Naive thymus-derived CD8-positive, alpha-beta T cell (primary cell): ENCODE measurements around the gene WNK1. TPM values are rescaled to one million over a fixed set of nuclear protein-coding genes. Genes with fewer than 3 reads are reported as not detected.

ENCODE experiments used
- ATAC-seq, 2 donors: fragments of 150-1000 bp; cut with Tn5 transposase in 1 of 2; sonication (Bioruptor Pico), chemical (Tn5 transposase) in 1 of 2; 1 replicate in 1 of 2; 2 replicates in 1 of 2; pipeline ENCODE4 v1.10.0; 2021; ENCODE audit warnings: mild to moderate bottlenecking in 2 of 2, moderate library complexity in 2 of 2
- POLR2A ChIA-PET: fragments of 350-600 bp; sonication (Branson Sonifier 250); formaldehyde crosslinking; loops from one replicate; lab custom pipeline; 2021; ENCODE audit warnings: antibody characterized with exemption; lab: Charles Lee
- DNase-seq, 10 donors: peaks; one replicate each; pipeline versions ENCODE4 v3.0.0 to v3.0.0-alpha.2; 2020 to 2022
- H3K27ac Mint-ChIP-seq, 10 donors: one replicate each; pipeline ENCODE4 v1.8.0; 2020 to 2022; ENCODE audit warnings: mild to moderate bottlenecking in 10 of 10, mixed read lengths in 10 of 10, moderate library complexity in 4 of 10, inconsistent platforms in 1 of 10
- H3K27me3 Mint-ChIP-seq, 5 donors: one replicate each; pipeline ENCODE4 v1.8.0; 2021 to 2022; ENCODE audit warnings: mixed read lengths in 5 of 5
- H3K36me3 Mint-ChIP-seq, 3 donors: one replicate each; pipeline ENCODE4 v1.8.0; 2020 to 2022; ENCODE audit warnings: mixed read lengths in 3 of 3, mild to moderate bottlenecking in 2 of 3, inconsistent platforms in 1 of 3
- H3K4me1 Mint-ChIP-seq, 4 donors: one replicate each; pipeline ENCODE4 v1.8.0; 2021 to 2022; ENCODE audit warnings: mixed read lengths in 4 of 4
- H3K4me3 Mint-ChIP-seq, 10 donors: one replicate each; pipeline ENCODE4 v1.8.0; 2020 to 2022; ENCODE audit warnings: mild to moderate bottlenecking in 10 of 10, mixed read lengths in 10 of 10, moderate library complexity in 6 of 10, inconsistent platforms in 1 of 10
- H3K9me3 Mint-ChIP-seq, 9 donors: one replicate each; pipeline ENCODE4 v1.8.0; 2020 to 2022; ENCODE audit warnings: mixed read lengths in 9 of 9, mild to moderate bottlenecking in 3 of 9, inconsistent platforms in 1 of 9, moderate library complexity in 1 of 9
- polyA plus RNA-seq, 3 donors: library from polyadenylated mRNA; unstranded; fragments of 300-500 nt; fragmentation: Illumina TruSeq; gene quantifications; one replicate each; pipeline ENCODE4 v1.2.3, GENCODE V29; 2021
- total RNA-seq, 8 experiments: library from RNA in 2 of 8; stranded (reverse) in 2 of 8; gene quantifications; one replicate each; pipeline ENCODE4 v1.2.3 and lab custom pipeline; 2021 to 2026

WNK1 gene
- total and polyA plus RNA-seq, 5 experiments from 2014 or later: 19.5 to 158 (median 31.0) TPM

- Mint-ChIP-seq H3K36me3 (no peaks in the 10 kb centered on the region), H3K4me1 (peaks cover 12 to 28% (median 17%) of the 10 kb centered on the region in 4 donors), H3K9me3 (no peaks in the 10 kb centered on the region), H3K27me3 (no peaks in the 10 kb centered on the region), H3K4me3 (no peak overlapping the region), H3K27ac (peak overlapping the region in 1 of 10 donors; percentile 20)
- ATAC-seq: no peak
- DNase-seq: no peak
- POLR2A ChIA-PET: interaction anchor here (0.5 to 5.8 kb wide), 25 partner anchors 9 to 844 kb away, joined by 3 to 85 read pairs (median 6); partner anchors contain the start of genes FBXL14 and RAD52
Observed at GRCh38 chr12:750366-751191, 1.8 kb upstream of the WNK1 start.

- POLR2A ChIA-PET: interaction anchor here (0.5 to 5.8 kb wide), 39 partner anchors 9 to 850 kb away, joined by 3 to 85 read pairs (median 5); partner anchors contain the start of genes FBXL14 and RAD52
Observed at GRCh38 chr12:751192-751998, 984 bp upstream of the WNK1 start.

GRCh38 chr12:752695-753610, 574 bp downstream of the WNK1 start:
- POLR2A ChIA-PET: interaction anchor here (0.6 to 5.8 kb wide), 35 partner anchors 8 to 849 kb away, joined by 3 to 85 read pairs (median 5); partner anchors contain the start of genes KDM5A and RAD52

More at GRCh38 chr12:751192-751998, 984 bp upstream of the WNK1 start:
- peak; percentile 39 to 42 for ATAC-seq
- H3K27me3 Mint-ChIP-seq: no peaks in the 10 kb centered on the region
- peak; percentile 63 to 86 (median 76) for DNase-seq
- H3K9me3 Mint-ChIP-seq: no peaks in the 10 kb centered on the region
- no peak overlapping the region for H3K27ac Mint-ChIP-seq
- peaks cover 12 to 33% (median 25%) of the 10 kb centered on the region in 4 donors for H3K4me1 Mint-ChIP-seq
- no peak overlapping the region for H3K4me3 Mint-ChIP-seq
- H3K36me3 Mint-ChIP-seq: peaks cover 0 to 1% (median 0%) of the 10 kb centered on the region in 3 donors

GRCh38 chr12:753611-754472, 1.5 kb downstream of the WNK1 start:
- POLR2A ChIA-PET: interaction anchor here (1.1 to 5.8 kb wide), 23 partner anchors 11 to 238 kb away, joined by 3 to 85 read pairs (median 5); partner anchors contain the start of gene RAD52
- peak overlapping the region; percentile 85 to 98 (median 94) for H3K27ac Mint-ChIP-seq
- ATAC-seq (peak in 1 of 2 donors; percentile 7), DNase-seq (peak in 9 of 10 donors; percentile 21 to 73 (median 37))
- no peaks in the 10 kb centered on the region for H3K9me3 Mint-ChIP-seq
- peaks cover 14 to 50% (median 39%) of the 10 kb centered on the region in 4 donors for H3K4me1 Mint-ChIP-seq
- H3K4me3 Mint-ChIP-seq: peak overlapping the region in 9 of 10 donors; percentile 89 to 98 (median 96)
- peaks cover 0 to 1% (median 0%) of the 10 kb centered on the region in 3 donors for H3K36me3 Mint-ChIP-seq
- H3K27me3 Mint-ChIP-seq: no peaks in the 10 kb centered on the region

More at GRCh38 chr12:752695-753610, 574 bp downstream of the WNK1 start:
- Mint-ChIP-seq H3K27me3 (no peaks in the 10 kb centered on the region), H3K9me3 (no peaks in the 10 kb centered on the region), H3K4me1 (peaks cover 14 to 43% (median 36%) of the 10 kb centered on the region in 4 donors), H3K36me3 (peaks cover 0 to 1% (median 0%) of the 10 kb centered on the region in 3 donors), H3K4me3 (peak overlapping the region in 9 of 10 donors; percentile 89 to 98 (median 96)), H3K27ac (peak overlapping the region; percentile 85 to 98 (median 94))
- ATAC-seq (peak; percentile 29 to 35), DNase-seq (peak; percentile 15 to 61 (median 43))

- DNase-seq: peak in 3 of 10 donors; percentile 20 to 41 (median 34)
- H3K4me3 Mint-ChIP-seq: peak overlapping the region in 9 of 10 donors; percentile 89 to 98 (median 96)
- no peak for ATAC-seq
- H3K27me3 Mint-ChIP-seq: no peaks in the 10 kb centered on the region
- H3K4me1 Mint-ChIP-seq: peaks cover 14 to 52% (median 40%) of the 10 kb centered on the region in 4 donors
- POLR2A ChIA-PET: interaction anchor here (1.0 to 5.8 kb wide), 7 partner anchors 11 to 190 kb away, joined by 3 to 85 read pairs (median 5); no protein-coding TSS in a partner anchor
- peak overlapping the region; percentile 85 to 98 (median 94) for H3K27ac Mint-ChIP-seq
- H3K9me3 Mint-ChIP-seq: no peaks in the 10 kb centered on the region
- H3K36me3 Mint-ChIP-seq: peaks cover 0 to 1% (median 0%) of the 10 kb centered on the region in 3 donors
Observed at GRCh38 chr12:754473-754820, 2.1 kb downstream of the WNK1 start.

GRCh38 chr12:754851-755562, 2.6 kb downstream of the WNK1 start:
- Mint-ChIP-seq H3K36me3 (peaks cover 0 to 1% (median 0%) of the 10 kb centered on the region in 3 donors), H3K9me3 (no peaks in the 10 kb centered on the region), H3K27me3 (no peaks in the 10 kb centered on the region), H3K4me3 (peak overlapping the region in 9 of 10 donors; percentile 89 to 98 (median 96)), H3K4me1 (peaks cover 10 to 52% (median 37%) of the 10 kb centered on the region in 4 donors), H3K27ac (peak overlapping the region; percentile 85 to 98 (median 92))
- peak in 5 of 10 donors; percentile 4 to 49 (median 38) for DNase-seq
- ATAC-seq: peak in 1 of 2 donors; percentile 4
- POLR2A ChIA-PET: interaction anchor here (1.0 to 5.8 kb wide), 6 partner anchors 10 to 176 kb away, joined by 3 to 85 read pairs (median 4); no protein-coding TSS in a partner anchor

GRCh38 chr12:759628-760027, 7.2 kb downstream of the WNK1 start:
- no peaks in the 10 kb centered on the region for H3K9me3 Mint-ChIP-seq
- no peak for DNase-seq
- peaks cover 12 to 80% (median 56%) of the 10 kb centered on the region in 4 donors for H3K4me1 Mint-ChIP-seq
- POLR2A ChIA-PET: interaction anchor here (2.1 kb wide), 1 partner anchor 7 kb away, joined by 11 read pairs; the partner anchor contains the start of gene WNK1
- peak overlapping the region in 4 of 10 donors; percentile 4 to 29 (median 6) for H3K27ac Mint-ChIP-seq
- H3K36me3 Mint-ChIP-seq: peaks cover 0 to 13% (median 4%) of the 10 kb centered on the region in 3 donors
- H3K27me3 Mint-ChIP-seq: no peaks in the 10 kb centered on the region
- H3K4me3 Mint-ChIP-seq: peak overlapping the region in 9 of 10 donors; percentile 5 to 60 (median 42)
- ATAC-seq: no peak

- POLR2A ChIA-PET: interaction anchor here (0.7 to 2.1 kb wide), 2 partner anchors 9 to 15 kb away, joined by 3 to 11 read pairs; partner anchors contain the start of gene WNK1
- Mint-ChIP-seq H3K9me3 (no peaks in the 10 kb centered on the region), H3K4me1 (peaks cover 11 to 73% (median 51%) of the 10 kb centered on the region in 4 donors), H3K27me3 (no peaks in the 10 kb centered on the region), H3K4me3 (peak overlapping the region in 5 of 10 donors; percentile 5 to 64 (median 19)), H3K36me3 (peaks cover 0 to 15% (median 3%) of the 10 kb centered on the region in 3 donors), H3K27ac (peak overlapping the region in 4 of 10 donors; percentile 39 to 76 (median 65))
- ATAC-seq (peak in 1 of 2 donors; percentile 26), DNase-seq (no peak)
Observed at GRCh38 chr12:761256-761655, 8.9 kb downstream of the WNK1 start.

GRCh38 chr12:765840-766239, 13.5 kb downstream of the WNK1 start:
- DNase-seq: no peak
- Mint-ChIP-seq H3K4me1 (peaks cover 13 to 80% (median 58%) of the 10 kb centered on the region in 4 donors), H3K36me3 (peaks cover 0 to 40% (median 3%) of the 10 kb centered on the region in 3 donors), H3K9me3 (no peaks in the 10 kb centered on the region), H3K27me3 (no peaks in the 10 kb centered on the region), H3K4me3 (peak overlapping the region in 3 of 10 donors; percentile 2 to 25 (median 8)), H3K27ac (peak overlapping the region in 4 of 10 donors; percentile 2 to 22 (median 14))
- POLR2A ChIA-PET: interaction anchor here (1.1 to 1.3 kb wide), 2 partner anchors 11 to 13 kb away, joined by 3 to 4 read pairs; partner anchors contain the start of gene WNK1
- no peak for ATAC-seq
